Ovary (tissue), 3 donors: Measurements from ENCODE around the gene FBXL16.

ENCODE experiments used
- CTCF ChIP-seq, 3 donors: fragments of 450-650 bp in 2 of 3; fragments of 200-600 bp in 1 of 3; IDR thresholded peaks; one replicate each; pipeline versions ENCODE4 v1.5.1 to v1.8.0; 2016 to 2022; ENCODE audit warnings: antibody characterized with exemption in 3 of 3, mild to moderate bottlenecking in 1 of 3
- POLR2A ChIP-seq: fragments of 450-650 bp; IDR thresholded peaks from one replicate; pipeline ENCODE4 v1.6.1; 2017; ENCODE audit warnings: antibody characterized with exemption, mild to moderate bottlenecking, moderate library complexity
- donor health status: DM: no; HTN: no; CAD: no.

GRCh38 chr16:674214-674881 is 31.3 kb downstream of the FBXL16 start:
- no peak for TF ChIP-seq CTCF (IDR thresholded peaks at IDR 0.05)
- no peak for TF ChIP-seq POLR2A
